OCI-LY3 (cell line): ENCODE results near the gene ZNF488.

Source experiments
- H2AFZ ChIP-seq: fragments of 200-600, 300-600 bp; shearing (Covaris generic); 2 replicates; pipeline ENCODE4 v1.6.0; 2014; ENCODE audit warnings: antibody characterized with exemption, low read depth, low read length
- H3K27ac ChIP-seq: fragments of 200-600, 300-600 bp; sonication (generic); 2 replicates; pipeline ENCODE4 v1.5.1; 2014; ENCODE audit warnings: mild to moderate bottlenecking, low read length, moderate library complexity, mixed read lengths
- H3K27me3 ChIP-seq: fragments of 200-600, 300-600 bp; sonication (generic); 2 replicates; pipeline ENCODE4 v1.6.1; 2014; ENCODE audit warnings: low read depth, low read length, mixed read lengths
- H3K36me3 ChIP-seq: fragments of 200-600, 300-600 bp; sonication (generic); replicated peaks from 2 replicates; pipeline ENCODE3; 2014; ENCODE audit warnings: low read depth, low read length, mixed read lengths
- H3K4me1 ChIP-seq: fragments of 300-600, 200-600 bp; sonication (generic); 2 replicates; pipeline ENCODE4 v1.6.1; 2014; ENCODE audit warnings: low read length, mixed read lengths
- H3K4me2 ChIP-seq: fragments of 200-600, 300-600 bp; sonication (generic); 2 replicates; pipeline ENCODE4 v1.6.1; 2014; ENCODE audit warnings: low read length, mixed read lengths
- H3K4me3 ChIP-seq: fragments of 300-600, 200-600 bp; sonication (generic); 2 replicates; pipeline ENCODE4 v1.5.1; 2014; ENCODE audit warnings: antibody characterized with exemption, mild to moderate bottlenecking, low read length, moderate library complexity
- H3K79me2 ChIP-seq: fragments of 300-600, 200-600 bp; shearing (Covaris generic); 2 replicates; pipeline ENCODE4 v1.6.1; 2014; ENCODE audit warnings: mild to moderate bottlenecking, low read length, mixed read lengths
- H3K9ac ChIP-seq: fragments of 300-600, 200-600 bp; shearing (Covaris generic); 2 replicates; pipeline ENCODE4 v1.6.0; 2014; ENCODE audit warnings: mild to moderate bottlenecking, low read length, moderate library complexity
- H3K9me3 ChIP-seq: fragments of 200-600, 300-600 bp; shearing (Covaris generic); 2 replicates; pipeline ENCODE4 v1.6.1; 2014; ENCODE audit warnings: low read length, mixed read lengths; ENCODE audit not compliant: insufficient read depth
- H4K20me1 ChIP-seq: fragments of 200-600, 300-600 bp; sonication (generic); 2 replicates; pipeline ENCODE4 v1.6.1; 2016; ENCODE audit warnings: low read length, mixed read lengths; ENCODE audit not compliant: insufficient read depth
- EZH2phosphoT487 ChIP-seq: fragments of 200-600 bp; shearing (Covaris generic); IDR thresholded peaks from 2 replicates; pipeline ENCODE4 v1.6.1; 2018; ENCODE audit warnings: antibody characterized with exemption, mixed run types, low read depth
- TF ChIP-seq, protein P1 (sequence below): fragments of 200-600, 300-600 bp; sonication (generic); IDR thresholded peaks from 2 replicates; pipeline ENCODE4 v1.5.1; 2014; ENCODE audit warnings: antibody characterized with exemption, low read length, low read depth

ZNF488 gene

GRCh38 chr10:47370878-47371277, 13.2 kb downstream of the ZNF488 start:
- no peak overlapping the region for H3K9ac ChIP-seq
- no peaks in the 10 kb centered on the region for H3K9me3 ChIP-seq
- no peaks in the 10 kb centered on the region for H3K79me2 ChIP-seq
- no peaks in the 10 kb centered on the region for H3K4me1 ChIP-seq
- no peak overlapping the region for H2AFZ ChIP-seq
- no peaks in the 10 kb centered on the region for H3K36me3 ChIP-seq
- peaks cover 4% of the 10 kb centered on the region for H3K27me3 ChIP-seq
- H4K20me1 ChIP-seq: no peaks in the 10 kb centered on the region
- no peak overlapping the region for H3K27ac ChIP-seq
- H3K4me2 ChIP-seq: no peak overlapping the region
- no peak for TF ChIP-seq EZH2phosphoT487
- TF ChIP-seq, protein P1, sequence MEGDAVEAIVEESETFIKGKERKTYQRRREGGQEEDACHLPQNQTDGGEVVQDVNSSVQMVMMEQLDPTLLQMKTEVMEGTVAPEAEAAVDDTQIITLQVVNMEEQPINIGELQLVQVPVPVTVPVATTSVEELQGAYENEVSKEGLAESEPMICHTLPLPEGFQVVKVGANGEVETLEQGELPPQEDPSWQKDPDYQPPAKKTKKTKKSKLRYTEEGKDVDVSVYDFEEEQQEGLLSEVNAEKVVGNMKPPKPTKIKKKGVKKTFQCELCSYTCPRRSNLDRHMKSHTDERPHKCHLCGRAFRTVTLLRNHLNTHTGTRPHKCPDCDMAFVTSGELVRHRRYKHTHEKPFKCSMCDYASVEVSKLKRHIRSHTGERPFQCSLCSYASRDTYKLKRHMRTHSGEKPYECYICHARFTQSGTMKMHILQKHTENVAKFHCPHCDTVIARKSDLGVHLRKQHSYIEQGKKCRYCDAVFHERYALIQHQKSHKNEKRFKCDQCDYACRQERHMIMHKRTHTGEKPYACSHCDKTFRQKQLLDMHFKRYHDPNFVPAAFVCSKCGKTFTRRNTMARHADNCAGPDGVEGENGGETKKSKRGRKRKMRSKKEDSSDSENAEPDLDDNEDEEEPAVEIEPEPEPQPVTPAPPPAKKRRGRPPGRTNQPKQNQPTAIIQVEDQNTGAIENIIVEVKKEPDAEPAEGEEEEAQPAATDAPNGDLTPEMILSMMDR: no peak
- no peak overlapping the region for H3K4me3 ChIP-seq

GRCh38 chr10:47370015-47370767, 13.9 kb downstream of the ZNF488 start:
- H3K4me1 ChIP-seq: no peaks in the 10 kb centered on the region
- H3K4me2 ChIP-seq: no peak overlapping the region
- H3K9ac ChIP-seq: no peak overlapping the region
- H3K27ac ChIP-seq: no peak overlapping the region
- no peak overlapping the region for H3K4me3 ChIP-seq
- H2AFZ ChIP-seq: no peak overlapping the region
- no peaks in the 10 kb centered on the region for H3K79me2 ChIP-seq
- no peaks in the 10 kb centered on the region for H3K9me3 ChIP-seq
- no peaks in the 10 kb centered on the region for H3K36me3 ChIP-seq
- H3K27me3 ChIP-seq: peaks cover 4% of the 10 kb centered on the region; the same call in 1 of the 2 replicates
- TF ChIP-seq, protein P1: no peak
- no peak for TF ChIP-seq EZH2phosphoT487
- no peaks in the 10 kb centered on the region for H4K20me1 ChIP-seq

- no peak overlapping the region for H3K4me3 ChIP-seq
- H3K79me2 ChIP-seq: no peaks in the 10 kb centered on the region
- H3K9ac ChIP-seq: no peak overlapping the region
- H3K4me2 ChIP-seq: no peak overlapping the region
- no peaks in the 10 kb centered on the region for H3K4me1 ChIP-seq
- H2AFZ ChIP-seq: no peak overlapping the region
- no peaks in the 10 kb centered on the region for H4K20me1 ChIP-seq
- H3K27ac ChIP-seq: no peak overlapping the region
- no peak for TF ChIP-seq EZH2phosphoT487
- TF ChIP-seq, protein P1: no peak
- no peaks in the 10 kb centered on the region for H3K9me3 ChIP-seq
- no peaks in the 10 kb centered on the region for H3K36me3 ChIP-seq
- peaks cover 4% of the 10 kb centered on the region; the same call in 1 of the 2 replicates for H3K27me3 ChIP-seq
Measured at GRCh38 chr10:47369251-47369894, 14.7 kb downstream of the ZNF488 start.

- no peak overlapping the region for H3K27ac ChIP-seq
- H2AFZ ChIP-seq: no peak overlapping the region
- no peaks in the 10 kb centered on the region for H3K4me1 ChIP-seq
- no peaks in the 10 kb centered on the region for H4K20me1 ChIP-seq
- H3K27me3 ChIP-seq: peaks cover 1% of the 10 kb centered on the region; the same call in 1 of the 2 replicates
- TF ChIP-seq, protein P1: no peak
- TF ChIP-seq EZH2phosphoT487: no peak
- no peaks in the 10 kb centered on the region for H3K9me3 ChIP-seq
- H3K79me2 ChIP-seq: no peaks in the 10 kb centered on the region
- H3K36me3 ChIP-seq: no peaks in the 10 kb centered on the region
- H3K9ac ChIP-seq: no peak overlapping the region
- H3K4me3 ChIP-seq: no peak overlapping the region
- H3K4me2 ChIP-seq: no peak overlapping the region
Measured at GRCh38 chr10:47368431-47369180, 15.5 kb downstream of the ZNF488 start.
